ENCODE data around the gene BOD1L2.

The BOD1L2 gene

DNA sequence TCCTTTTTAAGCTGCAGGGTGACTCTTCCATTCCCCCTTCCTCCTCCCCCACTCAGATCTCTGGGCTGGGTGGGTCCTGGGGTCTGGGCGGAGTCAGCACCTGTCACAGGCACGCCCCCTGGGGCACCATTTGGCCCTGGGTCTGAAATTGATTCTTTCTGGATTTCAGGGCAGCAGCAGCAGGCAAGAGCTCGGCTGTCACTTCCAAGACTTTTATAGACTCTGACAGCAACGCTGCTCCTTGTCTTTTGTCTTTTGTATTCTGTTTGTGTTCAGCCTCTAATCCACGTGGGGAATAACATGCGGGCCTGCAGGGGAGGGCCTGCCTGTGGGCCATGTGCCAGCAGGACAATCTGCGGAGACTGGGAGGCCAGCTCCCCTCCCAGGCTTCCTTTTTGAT is 3.9 kb downstream of the BOD1L2 start:
- peak; percentile 35 for DNase-seq

GRCh38 chr18:57154191-57154830 is 7.4 kb downstream of the BOD1L2 start:
- DNase-seq: no peak

- no peak for DNase-seq
These were observed 17.5 kb downstream of the BOD1L2 start for GRCh38 chr18:57164401-57164800.

GRCh38 chr18:57167617-57168308 is 20.9 kb downstream of the BOD1L2 start:
- DNase-seq: no peak

DNA sequence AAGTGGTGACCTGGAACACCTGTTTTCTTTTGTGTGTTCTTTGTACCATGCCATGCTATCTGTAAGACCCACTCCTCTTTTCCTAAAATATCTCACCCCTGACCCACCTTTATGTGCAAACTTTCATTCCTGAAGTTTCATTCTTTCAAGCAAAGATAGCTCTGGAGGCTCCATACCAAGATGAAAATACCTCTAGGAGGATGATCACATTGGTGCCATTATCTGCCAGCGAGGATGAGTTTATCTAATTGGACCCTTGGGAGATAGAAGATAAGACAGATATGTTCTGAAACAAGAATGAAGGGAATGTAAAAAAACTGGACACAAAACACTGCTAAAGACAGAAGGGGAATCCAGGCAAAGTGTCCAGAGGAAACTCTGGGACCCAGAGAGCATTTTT is 24.1 kb downstream of the BOD1L2 start:
- DNase-seq: no peak

- no peak for DNase-seq
These were observed 28.6 kb downstream of the BOD1L2 start for GRCh38 chr18:57175532-57175931.

DNA sequence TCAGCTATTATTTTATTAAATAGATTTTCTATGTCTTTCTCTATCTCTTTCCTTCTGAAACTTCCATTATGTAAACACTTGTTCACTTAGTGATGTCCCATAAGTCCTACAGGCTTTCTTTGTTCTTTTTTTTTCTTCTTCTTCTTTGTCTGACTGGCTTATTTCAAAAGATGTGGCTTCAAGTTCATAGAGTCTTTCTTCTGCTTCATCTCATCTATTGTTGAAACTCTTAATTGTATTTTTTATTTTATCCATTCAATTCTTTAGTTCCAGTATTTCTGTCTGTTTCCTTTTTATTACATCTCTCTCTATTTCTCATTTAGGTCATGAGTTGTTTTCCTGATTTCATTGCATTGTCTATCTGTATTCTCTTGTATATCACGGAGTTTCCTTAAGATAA is 38.5 kb downstream of the BOD1L2 start:
- no peak for DNase-seq

GRCh38 chr18:57188851-57189557 is 42.1 kb downstream of the BOD1L2 start:
- DNase-seq: no peak

- DNase-seq: no peak
These were observed 43.1 kb downstream of the BOD1L2 start for GRCh38 chr18:57190026-57190425.

GRCh38 chr18:57194070-57194469 is 47.2 kb downstream of the BOD1L2 start:
- no peak for DNase-seq

DNA sequence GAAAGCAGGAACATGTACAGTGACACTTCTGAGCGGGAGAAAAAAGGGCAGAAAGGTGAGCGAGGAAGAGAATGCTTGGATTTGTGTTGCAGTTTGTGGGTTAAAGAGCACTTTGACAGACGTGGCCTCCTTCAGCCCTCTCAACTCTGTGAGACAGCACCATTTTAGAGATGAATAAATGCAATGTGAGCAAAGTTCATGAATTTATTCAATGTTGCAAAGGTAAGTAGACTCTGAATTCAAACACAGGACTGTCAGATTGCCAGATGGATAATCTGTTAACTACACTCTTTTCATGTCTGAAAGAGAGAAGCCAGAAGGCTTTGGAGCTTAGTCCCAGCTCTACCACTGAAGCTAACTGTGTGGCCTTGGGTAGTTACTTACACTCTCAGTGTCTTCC is 47.7 kb downstream of the BOD1L2 start:
- DNase-seq: no peak

GRCh38 chr18:57195341-57195740 is 48.5 kb downstream of the BOD1L2 start:
- DNase-seq: no peak

- no peak for DNase-seq
These were observed 50.4 kb downstream of the BOD1L2 start for GRCh38 chr18:57197261-57197660.

GRCh38 chr18:57198073-57198472 is 51.2 kb downstream of the BOD1L2 start:
- no peak for DNase-seq
